Measurements from ENCODE around the gene CEP192.

CEP192 gene

DNA sequence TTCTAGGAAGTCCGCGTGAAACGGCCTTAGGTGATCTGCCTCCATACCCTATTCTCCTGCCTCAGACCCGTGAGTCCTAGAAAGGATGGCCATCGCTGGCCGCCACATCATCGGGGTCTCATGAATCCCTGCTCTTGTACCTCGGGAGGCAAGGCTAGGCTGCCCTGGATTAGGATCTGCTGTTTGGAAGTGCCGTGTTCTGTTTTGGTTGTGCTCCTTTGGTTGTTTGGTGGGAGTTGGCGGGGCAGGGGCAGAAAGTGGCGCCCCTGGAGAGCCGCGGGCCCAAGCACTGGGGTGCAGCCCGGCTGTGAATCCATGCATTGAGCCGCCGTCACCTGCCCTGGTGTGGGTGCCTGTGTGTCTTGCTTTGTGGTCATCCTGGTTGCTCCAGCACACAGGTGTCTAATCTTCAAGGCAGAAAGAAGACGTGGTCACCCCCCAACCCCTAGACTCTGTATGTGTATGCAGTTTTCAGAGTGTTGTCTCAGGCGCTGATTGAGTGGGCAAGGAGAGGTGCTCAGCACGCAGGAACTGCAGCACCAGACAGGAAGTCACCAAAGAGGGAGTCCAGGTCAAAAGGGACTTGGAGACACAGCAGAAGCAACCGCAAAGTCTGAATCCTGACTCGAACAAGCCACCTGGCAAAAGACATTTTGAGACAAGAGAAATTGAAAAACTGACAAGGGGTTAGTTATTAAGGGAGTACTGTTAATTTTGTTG, 147.4 kb downstream of the CEP192 start:
- peaks cover 19% of the 10 kb centered on the region for H3K4me1 Mint-ChIP-seq (ENCODE audit: low read depth)
- peaks cover 4% of the 10 kb centered on the region for H3K36me3 Mint-ChIP-seq (ENCODE audit: low read depth)
- peak overlapping the region; percentile 87 for H3K27ac Mint-ChIP-seq
- peaks cover 19% of the 10 kb centered on the region for H3K27me3 Mint-ChIP-seq (ENCODE audit: low read depth)
- H3K9me3 Mint-ChIP-seq, result peaks cover 5% of the 10 kb centered on the region
- peak overlapping the region; percentile 95 for H3K4me3 Mint-ChIP-seq

DNA sequence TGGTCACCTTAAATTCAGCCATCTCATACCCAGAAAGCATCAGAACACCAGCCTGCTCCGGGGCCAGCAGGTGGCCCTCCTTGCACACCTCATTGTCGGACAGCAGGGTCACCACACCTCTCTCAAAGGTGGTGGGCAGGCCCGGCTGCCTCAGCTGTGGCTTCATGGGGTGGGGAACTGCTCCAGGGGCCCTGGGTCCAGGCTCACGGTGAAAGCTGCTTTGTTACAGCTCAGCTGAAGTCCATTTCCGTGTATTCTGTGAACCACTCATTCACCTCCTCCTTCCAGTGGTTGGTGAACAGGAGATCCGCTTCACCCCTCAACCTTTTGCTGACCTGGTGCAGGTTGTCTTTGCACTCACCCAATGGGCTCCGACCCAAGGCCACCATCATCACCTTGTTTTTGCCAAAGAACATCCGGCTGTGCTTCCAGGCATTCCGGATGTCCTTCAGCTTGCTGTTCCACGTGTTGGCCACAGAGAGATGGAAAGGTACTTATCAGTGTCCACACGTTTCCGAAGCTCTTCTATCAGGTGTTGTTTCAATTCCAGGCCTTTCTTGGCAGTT, 148.8 kb downstream of the CEP192 start:
- no peak overlapping the region for H3K27ac Mint-ChIP-seq
- H3K9me3 Mint-ChIP-seq, result peaks cover 7% of the 10 kb centered on the region
- peaks cover 19% of the 10 kb centered on the region for H3K27me3 Mint-ChIP-seq (ENCODE audit: low read depth)
- no peak overlapping the region for H3K4me3 Mint-ChIP-seq
- peaks cover 19% of the 10 kb centered on the region for H3K4me1 Mint-ChIP-seq (ENCODE audit: low read depth)
- peaks cover 4% of the 10 kb centered on the region for H3K36me3 Mint-ChIP-seq (ENCODE audit: low read depth)

DNA sequence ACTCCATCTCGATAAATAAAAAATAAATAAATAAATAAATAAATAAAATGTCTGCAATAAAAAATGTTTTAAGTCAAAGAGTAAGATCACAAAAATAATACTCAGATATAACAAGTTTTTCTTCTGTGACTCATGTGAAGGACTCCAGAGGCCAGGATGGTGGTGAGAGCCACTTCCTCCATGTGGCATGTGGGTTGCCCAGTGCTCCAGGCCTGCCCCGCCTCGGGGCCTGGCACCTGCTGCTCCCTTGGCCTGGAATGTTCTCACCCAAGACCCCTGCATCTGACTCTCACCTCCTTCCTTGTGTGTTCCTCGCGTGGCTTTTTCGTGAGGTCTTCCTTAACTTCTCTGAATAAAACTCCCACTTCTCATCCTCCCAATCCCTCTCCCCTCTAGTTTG, 150.0 kb downstream of the CEP192 start:
- Mint-ChIP-seq H3K27me3 (ENCODE audit: low read depth) (peaks cover 17% of the 10 kb centered on the region), H3K4me3 (no peak overlapping the region), H3K9me3 (peaks cover 7% of the 10 kb centered on the region), H3K4me1 (ENCODE audit: low read depth) (peaks cover 18% of the 10 kb centered on the region), H3K27ac (no peak overlapping the region), H3K36me3 (ENCODE audit: low read depth) (peaks cover 4% of the 10 kb centered on the region)

DNA sequence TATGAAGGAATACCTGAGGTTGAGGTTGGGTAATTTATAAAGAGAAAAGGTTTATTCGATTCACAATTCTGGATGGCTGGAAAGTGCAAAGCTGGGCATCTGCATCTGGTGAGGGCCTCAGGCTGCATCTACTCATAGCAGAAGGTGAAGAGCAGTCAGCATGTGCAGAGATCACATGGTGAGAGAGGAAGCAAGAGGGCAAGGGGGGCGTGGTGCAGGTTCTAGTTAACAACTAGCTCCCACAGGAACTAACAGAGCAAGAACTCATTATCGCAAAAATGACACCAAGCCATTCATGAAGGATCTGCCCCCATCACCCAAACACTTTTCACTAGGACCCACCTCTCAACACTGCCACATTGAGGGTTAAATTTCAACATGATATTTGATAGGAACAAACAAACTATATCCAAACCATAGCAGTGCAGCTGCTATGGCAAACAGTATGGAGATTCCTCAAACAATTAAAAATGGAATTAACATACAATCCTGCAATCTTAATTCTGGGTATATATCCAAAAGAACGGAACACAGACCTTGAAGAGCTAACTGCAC, 154.6 kb downstream of the CEP192 start:
- H3K27me3 Mint-ChIP-seq (ENCODE audit: low read depth), result peaks cover 38% of the 10 kb centered on the region
- peaks cover 4% of the 10 kb centered on the region for H3K36me3 Mint-ChIP-seq (ENCODE audit: low read depth)
- peaks cover 7% of the 10 kb centered on the region for H3K9me3 Mint-ChIP-seq
- H3K4me3 Mint-ChIP-seq, result no peak overlapping the region
- H3K4me1 Mint-ChIP-seq (ENCODE audit: low read depth), result peaks cover 1% of the 10 kb centered on the region
- H3K27ac Mint-ChIP-seq, result no peak overlapping the region

DNA sequence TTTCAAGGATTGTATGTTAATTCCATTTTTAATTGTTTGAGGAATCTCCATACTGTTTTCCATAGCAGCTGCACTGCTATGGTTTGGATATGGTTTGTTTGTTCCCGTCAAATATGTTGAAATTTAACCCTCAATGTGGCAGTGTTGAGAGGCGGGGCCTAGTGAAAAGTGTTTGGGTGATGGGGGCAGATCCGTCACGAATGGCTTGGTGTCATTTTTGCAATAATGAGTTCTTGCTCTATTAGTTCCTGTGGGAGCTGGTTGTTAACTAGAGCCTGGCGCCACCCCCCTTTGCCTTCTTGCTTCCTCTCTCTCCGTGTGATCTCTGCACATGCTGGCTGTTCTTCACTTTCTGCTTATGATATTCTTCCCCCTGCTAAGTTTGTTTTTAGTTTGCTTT, 156.0 kb downstream of the CEP192 start:
- H3K36me3 Mint-ChIP-seq (ENCODE audit: low read depth), result peaks cover 4% of the 10 kb centered on the region
- H3K27me3 Mint-ChIP-seq (ENCODE audit: low read depth), result peaks cover 44% of the 10 kb centered on the region
- no peak overlapping the region for H3K4me3 Mint-ChIP-seq
- H3K27ac Mint-ChIP-seq, result no peak overlapping the region
- H3K4me1 Mint-ChIP-seq (ENCODE audit: low read depth), result peaks cover 1% of the 10 kb centered on the region
- peaks cover 7% of the 10 kb centered on the region for H3K9me3 Mint-ChIP-seq

DNA sequence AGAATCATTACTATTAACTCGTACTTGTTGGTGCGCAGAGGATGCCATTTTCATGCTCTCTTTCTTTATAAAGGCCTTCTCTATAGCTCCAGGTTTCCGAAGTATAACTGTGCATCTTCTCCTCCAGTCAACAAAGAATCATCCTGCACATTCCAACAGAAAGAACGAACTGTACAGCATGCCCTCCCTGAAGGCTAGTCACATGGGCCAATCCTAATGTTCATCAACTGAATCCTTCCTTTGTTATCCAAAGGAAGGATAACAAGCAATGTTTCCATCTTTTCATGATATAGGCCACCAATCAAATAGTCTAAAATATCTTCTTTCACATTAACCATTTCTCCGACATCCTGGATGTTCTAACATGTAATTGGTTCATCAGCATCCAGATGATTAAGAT, 160.5 kb downstream of the CEP192 start:
- H3K9me3 Mint-ChIP-seq, result peaks cover 21% of the 10 kb centered on the region
- peaks cover 44% of the 10 kb centered on the region for H3K27me3 Mint-ChIP-seq (ENCODE audit: low read depth)
- H3K27ac Mint-ChIP-seq, result no peak overlapping the region
- no peak overlapping the region for H3K4me3 Mint-ChIP-seq
- no peaks in the 10 kb centered on the region for H3K36me3 Mint-ChIP-seq (ENCODE audit: low read depth)
- peaks cover 1% of the 10 kb centered on the region for H3K4me1 Mint-ChIP-seq (ENCODE audit: low read depth)

DNA sequence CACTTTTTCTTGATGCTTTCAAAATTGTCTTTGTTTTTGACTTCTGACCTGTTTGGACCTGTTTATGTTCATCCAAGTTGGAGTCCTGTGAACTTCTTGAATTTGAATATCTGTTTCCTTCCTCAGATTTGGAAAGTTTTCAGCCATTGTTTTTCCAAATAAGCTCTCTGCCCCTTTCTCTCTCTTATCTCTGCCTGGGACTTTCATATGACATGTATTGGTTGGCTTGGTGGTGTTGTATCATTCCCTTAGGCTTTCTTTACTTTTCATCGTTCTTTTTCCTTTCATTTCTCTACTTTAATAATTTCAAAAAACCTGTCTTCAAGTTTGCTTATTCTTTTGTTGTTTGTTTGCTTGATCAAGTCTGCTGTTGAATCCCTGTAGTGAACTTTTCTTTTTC, 167.3 kb downstream of the CEP192 start:
- Mint-ChIP-seq H3K4me1 (ENCODE audit: low read depth) (peaks cover 2% of the 10 kb centered on the region), H3K27ac (no peak overlapping the region), H3K9me3 (peaks cover 46% of the 10 kb centered on the region), H3K27me3 (ENCODE audit: low read depth) (peaks cover 11% of the 10 kb centered on the region), H3K4me3 (no peak overlapping the region), H3K36me3 (ENCODE audit: low read depth) (peaks cover 7% of the 10 kb centered on the region)

DNA sequence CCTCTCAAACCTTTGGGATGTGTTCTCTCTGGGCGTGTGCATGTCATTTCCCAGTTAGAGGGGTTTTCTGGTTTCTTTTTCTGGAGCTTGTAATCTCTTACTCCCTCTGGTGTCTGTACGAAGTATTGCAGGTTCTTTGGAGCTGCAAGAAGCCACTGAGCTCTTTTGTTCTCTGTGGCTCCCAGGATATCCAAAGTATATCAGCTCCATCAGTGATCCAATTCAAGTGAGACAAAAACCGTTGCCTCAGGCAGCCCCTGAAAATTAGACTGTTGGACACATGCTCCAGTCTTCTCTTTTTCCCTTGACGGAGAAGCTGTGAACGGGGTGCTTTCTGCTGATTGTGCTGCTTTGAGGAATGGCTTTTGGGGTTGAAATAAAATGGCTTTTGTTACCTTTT, 168.4 kb downstream of the CEP192 start:
- Mint-ChIP-seq H3K4me1 (ENCODE audit: low read depth) (peaks cover 2% of the 10 kb centered on the region), H3K9me3 (peaks cover 46% of the 10 kb centered on the region), H3K27me3 (ENCODE audit: low read depth) (peaks cover 7% of the 10 kb centered on the region), H3K4me3 (no peak overlapping the region), H3K27ac (no peak overlapping the region), H3K36me3 (ENCODE audit: low read depth) (peaks cover 7% of the 10 kb centered on the region)

DNA sequence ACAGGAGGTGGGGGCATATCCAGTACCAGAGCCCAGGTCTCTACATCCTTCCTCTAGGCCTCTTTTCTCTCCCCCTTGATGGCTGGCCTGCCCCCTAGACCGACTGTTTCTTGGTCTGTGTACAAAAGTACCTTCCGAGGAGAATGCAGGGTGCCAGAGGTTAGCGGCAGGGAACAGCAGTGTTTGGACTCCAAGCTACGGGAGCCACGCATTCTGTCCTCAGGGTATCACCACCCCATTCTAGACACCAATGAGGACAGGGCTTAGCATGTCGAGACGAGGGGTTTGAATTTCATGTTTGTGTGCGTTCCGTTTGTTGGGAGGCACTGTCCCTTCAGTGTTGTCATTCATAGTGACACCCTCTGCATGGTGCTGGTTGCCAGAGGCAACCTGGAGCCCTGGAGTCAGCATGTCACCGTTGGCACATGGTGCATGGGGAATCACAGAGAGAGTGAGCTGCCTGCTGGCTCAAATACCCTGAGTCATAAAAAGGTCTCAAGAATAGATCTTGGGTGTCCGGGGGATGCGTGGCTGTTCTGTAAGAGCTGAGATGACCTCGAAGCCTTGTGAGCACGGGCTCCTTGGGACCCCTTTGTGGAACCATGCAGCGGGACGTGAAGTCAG, 170.2 kb downstream of the CEP192 start:
- Mint-ChIP-seq H3K4me1 (ENCODE audit: low read depth) (peaks cover 2% of the 10 kb centered on the region), H3K4me3 (no peak overlapping the region), H3K36me3 (ENCODE audit: low read depth) (peaks cover 7% of the 10 kb centered on the region), H3K27ac (no peak overlapping the region), H3K9me3 (peaks cover 32% of the 10 kb centered on the region), H3K27me3 (ENCODE audit: low read depth) (peaks cover 6% of the 10 kb centered on the region)

DNA sequence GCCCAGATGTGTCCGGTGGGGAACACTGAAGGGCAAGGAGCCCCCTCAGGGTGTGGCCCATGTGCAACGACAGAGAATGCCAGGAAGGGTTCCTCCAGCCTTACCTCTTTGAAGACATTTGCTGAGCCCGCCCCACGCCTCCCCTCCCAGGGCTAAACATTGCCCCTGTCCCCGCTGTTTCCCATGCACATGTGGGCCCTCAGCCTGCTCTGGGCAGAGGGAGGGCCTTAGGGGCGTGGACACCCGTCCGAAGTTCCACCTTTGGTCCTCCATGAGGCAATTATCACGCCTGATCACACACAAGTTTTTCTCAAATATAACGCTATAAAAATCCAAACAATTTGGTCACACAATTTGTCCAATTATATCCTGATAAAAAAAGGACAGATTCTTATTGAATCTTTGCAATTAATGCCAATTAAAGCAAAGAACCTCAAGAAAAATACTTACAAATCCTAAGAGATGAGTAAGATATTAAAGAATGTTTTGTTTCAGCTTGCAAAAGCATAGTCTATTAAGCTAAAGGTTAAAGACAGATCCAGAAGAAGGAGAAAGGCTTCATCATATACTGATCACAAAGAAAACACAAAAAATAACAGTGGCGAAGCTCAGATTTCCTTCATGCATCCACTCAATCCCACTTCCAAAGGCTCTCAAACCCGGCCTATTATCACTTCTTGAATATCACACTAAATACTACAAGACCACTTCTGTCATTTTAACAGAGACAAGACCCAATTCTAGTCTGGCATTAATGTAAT, 172.2 kb downstream of the CEP192 start:
- peaks cover 2% of the 10 kb centered on the region for H3K4me1 Mint-ChIP-seq (ENCODE audit: low read depth)
- no peak overlapping the region for H3K27ac Mint-ChIP-seq
- H3K9me3 Mint-ChIP-seq, result peaks cover 27% of the 10 kb centered on the region
- peaks cover 25% of the 10 kb centered on the region for H3K27me3 Mint-ChIP-seq (ENCODE audit: low read depth)
- peaks cover 6% of the 10 kb centered on the region for H3K36me3 Mint-ChIP-seq (ENCODE audit: low read depth)
- H3K4me3 Mint-ChIP-seq, result no peak overlapping the region

DNA sequence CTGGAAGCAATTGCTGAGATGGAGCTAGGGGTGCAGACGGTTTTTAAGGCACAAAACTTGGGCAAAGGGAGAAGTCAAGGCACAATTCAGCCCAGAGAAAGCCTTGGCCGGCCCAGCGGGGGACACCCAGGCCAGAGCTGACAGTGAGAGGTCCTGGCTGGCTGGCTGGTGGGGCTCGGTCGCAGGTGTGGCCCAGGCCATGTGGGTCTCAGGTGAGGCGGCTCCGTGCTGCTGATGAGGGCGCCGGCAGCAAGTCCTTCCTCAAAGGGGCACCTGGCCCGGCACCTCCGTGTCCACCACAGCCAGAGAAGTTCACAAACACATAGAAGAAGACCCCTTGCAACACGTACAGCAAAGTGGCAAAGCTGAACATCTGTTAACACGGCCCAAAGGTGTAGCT, 173.2 kb downstream of the CEP192 start:
- no peak overlapping the region for H3K27ac Mint-ChIP-seq

DNA sequence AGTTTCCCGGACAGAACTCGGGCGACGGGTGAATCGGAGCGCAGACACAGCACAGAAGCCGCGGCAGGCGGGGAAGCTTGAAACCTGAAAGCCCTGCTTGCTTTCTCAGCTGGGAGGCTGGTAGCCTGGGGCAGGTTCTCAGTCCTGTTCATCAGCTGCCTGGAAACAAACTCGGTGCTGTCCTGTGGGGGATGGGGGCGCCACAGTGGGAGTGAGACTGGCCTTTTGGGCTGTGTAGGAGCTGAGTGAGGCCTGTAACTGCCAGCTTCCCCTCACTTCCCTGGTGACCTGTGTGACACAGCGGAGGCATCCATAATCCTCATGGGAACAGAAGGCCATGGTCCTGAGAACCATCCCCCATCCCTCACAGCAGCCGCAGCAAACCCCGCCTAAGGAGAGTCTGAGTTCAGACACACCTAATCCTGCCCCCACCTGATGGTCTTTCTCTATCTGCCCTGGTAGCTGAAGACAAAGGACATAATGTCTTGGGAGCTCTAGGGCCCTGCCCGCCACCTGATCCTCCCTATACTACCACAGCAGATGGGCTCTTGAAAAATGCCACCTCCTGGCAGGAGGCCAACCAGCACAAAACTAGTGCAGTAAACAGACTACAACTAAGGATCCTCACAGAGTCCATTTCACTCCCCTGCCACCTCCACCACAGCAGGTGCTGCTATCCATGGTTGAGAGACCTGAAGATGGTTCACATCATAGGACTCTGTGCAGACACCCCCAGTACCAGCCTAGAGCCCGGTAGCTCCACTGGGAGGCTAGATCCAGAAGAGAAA, 174.7 kb downstream of the CEP192 start:
- H3K27me3 Mint-ChIP-seq (ENCODE audit: low read depth), result peaks cover 50% of the 10 kb centered on the region
- H3K4me3 Mint-ChIP-seq, result no peak overlapping the region
- no peaks in the 10 kb centered on the region for H3K36me3 Mint-ChIP-seq (ENCODE audit: low read depth)
- H3K27ac Mint-ChIP-seq, result no peak overlapping the region
- peaks cover 15% of the 10 kb centered on the region for H3K9me3 Mint-ChIP-seq
- no peaks in the 10 kb centered on the region for H3K4me1 Mint-ChIP-seq (ENCODE audit: low read depth)

More for the DNA sequence above, 173.2 kb downstream of the CEP192 start:
- H3K4me1 Mint-ChIP-seq (ENCODE audit: low read depth), result peaks cover 1% of the 10 kb centered on the region
- H3K27me3 Mint-ChIP-seq (ENCODE audit: low read depth), result peaks cover 36% of the 10 kb centered on the region
- peaks cover 1% of the 10 kb centered on the region for H3K36me3 Mint-ChIP-seq (ENCODE audit: low read depth)
- H3K4me3 Mint-ChIP-seq, result no peak overlapping the region
- H3K9me3 Mint-ChIP-seq, result peaks cover 18% of the 10 kb centered on the region

DNA sequence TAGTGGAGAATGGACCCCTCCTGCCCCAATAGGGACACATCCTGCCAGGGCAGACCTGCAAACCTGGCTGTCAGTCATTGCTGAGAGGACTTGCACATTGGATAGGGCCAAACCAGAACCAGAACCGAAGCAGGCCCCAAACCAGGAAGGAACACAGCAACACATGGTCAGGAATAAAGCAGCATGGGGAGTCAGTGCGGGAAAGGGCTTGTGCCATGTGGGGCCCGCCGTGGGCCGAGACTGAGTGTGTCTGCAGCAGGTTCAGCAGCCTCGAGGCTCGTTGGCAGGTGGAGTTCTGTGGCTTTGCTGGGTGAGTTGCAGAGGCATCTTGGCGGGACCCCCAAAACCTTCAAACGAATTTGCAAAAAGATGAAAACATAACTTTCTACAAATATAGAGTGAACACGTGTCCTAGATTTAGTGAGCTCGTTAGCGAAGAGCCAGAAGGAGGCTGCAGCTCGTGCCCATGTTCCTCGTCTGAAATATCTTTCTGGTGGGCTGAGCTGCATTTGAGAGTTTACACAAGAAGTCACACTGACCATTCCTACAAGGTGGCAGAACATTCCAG, 182.5 kb downstream of the CEP192 start:
- H3K4me3 Mint-ChIP-seq, result no peak overlapping the region
- H3K36me3 Mint-ChIP-seq (ENCODE audit: low read depth), result no peaks in the 10 kb centered on the region
- H3K27me3 Mint-ChIP-seq (ENCODE audit: low read depth), result peaks cover 32% of the 10 kb centered on the region
- peaks cover 10% of the 10 kb centered on the region for H3K4me1 Mint-ChIP-seq (ENCODE audit: low read depth)
- H3K9me3 Mint-ChIP-seq, result no peaks in the 10 kb centered on the region
- H3K27ac Mint-ChIP-seq, result no peak overlapping the region
